Mesendoderm (in vitro differentiated cells): ENCODE data around the gene SLC32A1.

ENCODE experiments used
- DNase-seq: peaks from one replicate; pipeline ENCODE4 v3.0.0; 2013
- H2AK5ac ChIP-seq: 2 replicates; pipeline ENCODE4 v1.6.1; 2013; ENCODE audit warnings: low read length, inconsistent platforms
- H2BK120ac ChIP-seq: 2 replicates; pipeline ENCODE4 v1.6.1; 2013; ENCODE audit warnings: low read depth, mild to moderate bottlenecking, low read length, moderate library complexity, mixed read lengths
- H2BK15ac ChIP-seq: replicated peaks from 2 replicates; pipeline ENCODE4 v1.6.1; 2013; ENCODE audit warnings: low read depth, mild to moderate bottlenecking, moderate library complexity
- H2BK5ac ChIP-seq: 2 replicates; pipeline ENCODE4 v1.6.1; 2013; ENCODE audit warnings: low read length, inconsistent platforms
- H3K18ac ChIP-seq: 2 replicates; pipeline ENCODE4 v1.6.1; 2013; ENCODE audit warnings: mild to moderate bottlenecking, low read length, mixed read lengths
- H3K23ac ChIP-seq: one replicate; pipeline ENCODE4 v1.6.1; 2013; ENCODE audit warnings: low read length
- H3K27ac ChIP-seq: 2 replicates; pipeline ENCODE4 v1.5.1; 2013; ENCODE audit warnings: low read depth, mild to moderate bottlenecking, inconsistent platforms, low read length, moderate library complexity
- H3K27me3 ChIP-seq: 2 replicates; pipeline ENCODE4 v1.6.1; 2013; ENCODE audit warnings: low read length, control low read depth, mild to moderate bottlenecking, inconsistent platforms; ENCODE audit not compliant: insufficient read depth, poor library complexity
- H3K36me3 ChIP-seq: 2 replicates; pipeline ENCODE4 v1.6.1; 2013; ENCODE audit warnings: low read length, inconsistent platforms; ENCODE audit not compliant: control insufficient read depth, insufficient read depth
- H3K4ac ChIP-seq: one replicate; pipeline ENCODE4 v1.6.1; 2013; ENCODE audit warnings: low read depth, mild to moderate bottlenecking, low read length, moderate library complexity
- H3K4me1 ChIP-seq: 2 replicates; pipeline ENCODE4 v1.6.1; 2013; ENCODE audit warnings: low read depth, low read length, inconsistent platforms; ENCODE audit not compliant: control insufficient read depth
- H3K4me2 ChIP-seq: 2 replicates; pipeline ENCODE4 v1.6.1; 2013; ENCODE audit warnings: low read length
- H3K4me3 ChIP-seq: 2 replicates; pipeline ENCODE4 v1.5.1; 2013; ENCODE audit warnings: mild to moderate bottlenecking, low read length
- H3K56ac ChIP-seq: one replicate; pipeline ENCODE4 v1.6.1; 2013; ENCODE audit warnings: low read length
- H3K79me1 ChIP-seq: 2 replicates; pipeline ENCODE4 v1.6.1; 2013; ENCODE audit warnings: low read length, inconsistent platforms
- H3K79me2 ChIP-seq: 2 replicates; pipeline ENCODE4 v1.6.1; 2013; ENCODE audit warnings: mild to moderate bottlenecking, low read length; ENCODE audit not compliant: control insufficient read depth, insufficient read depth
- H3K9ac ChIP-seq: 2 replicates; pipeline ENCODE4 v1.6.1; 2013; ENCODE audit warnings: low read length, inconsistent platforms
- H4K5ac ChIP-seq: one replicate; pipeline ENCODE4 v1.6.1; 2013; ENCODE audit warnings: low read length
- H4K8ac ChIP-seq: one replicate; pipeline ENCODE4 v1.6.1; 2013; ENCODE audit warnings: low read depth, mild to moderate bottlenecking, control low read depth, low read length, moderate library complexity
- WGBS: extraction: QIAGEN DNeasy Blood & Tissue Kit; methylation state at CpG from one replicate; pipeline ENCODE4 v1.1.7; 2013; ENCODE audit warnings: low lambda C conversion rate, missing lambda C conversion rate; ENCODE audit not compliant: insufficient coverage; ENCODE audit errors: extremely low coverage; 5-methylcytosine and 5-hydroxymethylcytosine counted together

The SLC32A1 gene

GRCh38 chr20:38751360-38751976, 27.2 kb downstream of the SLC32A1 start:
- Histone ChIP-seq H3K4ac (no peak overlapping the region), H2BK5ac (no peak overlapping the region), H3K18ac (no peak overlapping the region), H3K27ac (no peak overlapping the region), H3K79me2 (peaks cover 11% of the 10 kb centered on the region), H3K36me3 (no peaks in the 10 kb centered on the region), H2AK5ac (no peak overlapping the region), H3K23ac (no peak overlapping the region), H3K4me2 (no peak overlapping the region), H4K5ac (no peak overlapping the region), H4K8ac (no peak overlapping the region), H3K27me3 (no peaks in the 10 kb centered on the region), H3K9ac (no peak overlapping the region), H3K4me3 (no peak overlapping the region), H3K56ac (no peak overlapping the region), H3K4me1 (peaks cover 6% of the 10 kb centered on the region), H2BK15ac (no peak overlapping the region), H3K79me1 (peaks cover 11% of the 10 kb centered on the region), H2BK120ac (no peak overlapping the region)
- DNase-seq: no peak
- whole genome bisulfite sequencing: no CpG with 5 or more reads among the region's 5 CpGs

GRCh38 chr20:38752029-38752428, 27.7 kb downstream of the SLC32A1 start:
- no peaks in the 10 kb centered on the region for H3K36me3 ChIP-seq
- WGBS: no CpG with 5 or more reads among the region's 4 CpGs

GRCh38 chr20:38754924-38755323, 30.6 kb downstream of the SLC32A1 start:
- H3K4me1 ChIP-seq: no peaks in the 10 kb centered on the region
- H3K79me2 ChIP-seq: peaks cover 3% of the 10 kb centered on the region
- H2BK120ac ChIP-seq: no peak overlapping the region
- DNase-seq: no peak
- H3K27ac ChIP-seq: no peak overlapping the region
- H3K27me3 ChIP-seq: no peaks in the 10 kb centered on the region
- H4K5ac ChIP-seq: no peak overlapping the region
- H3K4me2 ChIP-seq: no peak overlapping the region
- H3K36me3 ChIP-seq: peaks cover 3% of the 10 kb centered on the region
- H2AK5ac ChIP-seq: no peak overlapping the region
- H4K8ac ChIP-seq: no peak overlapping the region
- no peak overlapping the region for H2BK5ac ChIP-seq
- no CpG with 5 or more reads among the region's 13 CpGs for WGBS
- no peak overlapping the region for H3K18ac ChIP-seq
- H2BK15ac ChIP-seq: no peak overlapping the region
- no peak overlapping the region for H3K4me3 ChIP-seq
- no peak overlapping the region for H3K56ac ChIP-seq
- H3K23ac ChIP-seq: no peak overlapping the region
- H3K79me1 ChIP-seq: peaks cover 3% of the 10 kb centered on the region
- no peak overlapping the region for H3K4ac ChIP-seq
- H3K9ac ChIP-seq: no peak overlapping the region

More at GRCh38 chr20:38752029-38752428, 27.7 kb downstream of the SLC32A1 start:
- H2BK120ac ChIP-seq: no peak overlapping the region
- H3K23ac ChIP-seq: no peak overlapping the region
- no peak overlapping the region for H2BK15ac ChIP-seq
- H2BK5ac ChIP-seq: no peak overlapping the region
- no peaks in the 10 kb centered on the region for H3K27me3 ChIP-seq
- H2AK5ac ChIP-seq: no peak overlapping the region
- no peak overlapping the region for H3K4me2 ChIP-seq
- H3K56ac ChIP-seq: no peak overlapping the region
- no peak overlapping the region for H3K4me3 ChIP-seq
- peaks cover 11% of the 10 kb centered on the region for H3K79me2 ChIP-seq
- no peak overlapping the region for H3K27ac ChIP-seq
- H3K18ac ChIP-seq: no peak overlapping the region
- H4K5ac ChIP-seq: no peak overlapping the region
- no peak overlapping the region for H3K9ac ChIP-seq
- no peak overlapping the region for H4K8ac ChIP-seq
- peaks cover 6% of the 10 kb centered on the region for H3K4me1 ChIP-seq
- DNase-seq: no peak
- peaks cover 11% of the 10 kb centered on the region for H3K79me1 ChIP-seq
- no peak overlapping the region for H3K4ac ChIP-seq

- Histone ChIP-seq H3K27ac (no peak overlapping the region), H3K36me3 (peaks cover 3% of the 10 kb centered on the region), H4K5ac (no peak overlapping the region)
Observed at GRCh38 chr20:38755324-38755910, 31.1 kb downstream of the SLC32A1 start.

DNA sequence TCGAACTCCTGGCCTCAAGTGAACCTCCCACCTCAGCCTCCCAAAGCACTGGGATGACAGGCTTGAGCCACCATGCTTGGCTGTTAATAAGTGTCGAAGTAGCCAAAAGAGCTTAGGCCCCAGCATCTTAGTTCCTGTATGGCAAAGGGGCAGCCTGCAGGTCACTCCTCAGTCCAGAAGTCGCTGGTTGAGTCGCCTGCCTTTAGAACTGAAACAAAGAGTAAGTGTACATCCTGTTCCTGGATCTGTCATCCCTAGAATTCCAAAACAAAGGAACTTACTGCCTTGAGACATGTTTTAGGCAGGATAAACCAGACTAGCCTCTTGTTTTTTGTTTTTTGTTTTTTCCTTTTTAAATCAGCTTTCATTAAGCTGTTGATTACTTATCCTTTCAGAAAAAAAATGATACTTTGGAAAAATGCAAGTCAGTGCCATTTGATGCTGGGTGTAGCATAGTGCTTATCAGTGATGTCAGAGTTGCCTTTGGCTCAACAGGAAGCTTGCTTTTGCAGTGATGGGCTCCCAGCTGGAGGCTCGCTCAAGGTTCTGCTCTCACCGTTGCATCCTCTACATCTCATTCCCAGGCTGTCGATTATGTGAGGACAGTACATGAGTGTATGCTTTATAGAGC, 33.0 kb downstream of the SLC32A1 start:
- Histone ChIP-seq H3K9ac (no peak overlapping the region), H3K4me3 (no peak overlapping the region), H3K4me2 (no peak overlapping the region), H3K79me2 (no peaks in the 10 kb centered on the region), H4K5ac (no peak overlapping the region), H3K4ac (no peak overlapping the region), H3K4me1 (no peaks in the 10 kb centered on the region), H3K23ac (no peak overlapping the region), H2BK5ac (no peak overlapping the region), H3K18ac (no peak overlapping the region), H3K56ac (no peak overlapping the region), H3K36me3 (peaks cover 3% of the 10 kb centered on the region), H2BK120ac (no peak overlapping the region), H2AK5ac (no peak overlapping the region), H3K27me3 (no peaks in the 10 kb centered on the region), H3K27ac (no peak overlapping the region), H3K79me1 (no peaks in the 10 kb centered on the region), H4K8ac (no peak overlapping the region), H2BK15ac (no peak overlapping the region)
- DNase-seq: no peak
- WGBS: no CpG with 5 or more reads among the region's 7 CpGs

More at GRCh38 chr20:38755324-38755910, 31.1 kb downstream of the SLC32A1 start:
- no peak overlapping the region for H3K4ac ChIP-seq
- no peak overlapping the region for H4K8ac ChIP-seq
- H2BK120ac ChIP-seq: no peak overlapping the region
- no peaks in the 10 kb centered on the region for H3K4me1 ChIP-seq
- no peaks in the 10 kb centered on the region for H3K79me2 ChIP-seq
- H3K23ac ChIP-seq: no peak overlapping the region
- WGBS: no CpG with 5 or more reads among the region's 6 CpGs
- H3K9ac ChIP-seq: no peak overlapping the region
- no peak overlapping the region for H3K4me3 ChIP-seq
- H3K4me2 ChIP-seq: no peak overlapping the region
- no peaks in the 10 kb centered on the region for H3K79me1 ChIP-seq
- DNase-seq: no peak
- no peak overlapping the region for H2BK15ac ChIP-seq
- H2BK5ac ChIP-seq: no peak overlapping the region
- no peaks in the 10 kb centered on the region for H3K27me3 ChIP-seq
- no peak overlapping the region for H3K18ac ChIP-seq
- H3K56ac ChIP-seq: no peak overlapping the region
- no peak overlapping the region for H2AK5ac ChIP-seq
